GM13976 (cell line): ENCODE measurements around the gene OR2C1.

Experiments used
- DNase-seq: peaks from one replicate; pipeline ENCODE4 v3.0.0; 2012; ENCODE audit warnings: low spot score
- CTCF ChIP-seq: IDR thresholded peaks from 2 replicates; pipeline ENCODE4 v1.5.1; 2012; ENCODE audit warnings: borderline replicate concordance, mild to moderate bottlenecking; ENCODE audit not compliant: insufficient read depth; ENCODE audit errors: extremely low read depth, missing control alignments, control extremely low read depth
- in situ Hi-C: fragments of 300-500 bp; cut with MboI; formaldehyde crosslinking; loops from one replicate; pipeline ENCODE4 v1.12.0; 2022; ENCODE audit warnings: low sequenced_read_pairs, mixed read lengths, inconsistent platforms; ENCODE audit not compliant: unreplicated experiment

The OR2C1 gene

GRCh38 chr16:3355589-3355988 is at the start of gene OR2C1:
Gene OR2C1, plus strand, starts transcription at chr16:3355889. Its CDS starts 52 bp downstream, at chr16:3355941.
- in situ Hi-C loops, result no loop called here
- no peak for TF ChIP-seq CTCF

GRCh38 chr16:3306078-3306477 is 49.6 kb upstream of the OR2C1 start:
- in situ Hi-C loops, result no loop called here

More at GRCh38 chr16:3355589-3355988, at the start of gene OR2C1:
- no peak for DNase-seq

GRCh38 chr16:3311496-3311895 is 44.2 kb upstream of the OR2C1 start:
- no peak for TF ChIP-seq CTCF
- DNase-seq, result no peak
- in situ Hi-C loops, result no loop called here

More at GRCh38 chr16:3306078-3306477, 49.6 kb upstream of the OR2C1 start:
- TF ChIP-seq CTCF, result no peak
- DNase-seq, result no peak

GRCh38 chr16:3317315-3317999 is 38.2 kb upstream of the OR2C1 start:
- in situ Hi-C loops, result no loop called here
- no peak for DNase-seq
- TF ChIP-seq CTCF, result no peak

GRCh38 chr16:3321816-3322215 is 33.9 kb upstream of the OR2C1 start:
- in situ Hi-C loops, result no loop called here
- TF ChIP-seq CTCF, result no peak
- DNase-seq, result no peak

GRCh38 chr16:3327514-3327913 is 28.2 kb upstream of the OR2C1 start:
- no peak for DNase-seq
- no peak for TF ChIP-seq CTCF
- in situ Hi-C loops, result no loop called here
